K562 (cell line): ENCODE results near the gene MRI1. TPM values are rescaled to one million over a fixed set of nuclear protein-coding genes. Genes with fewer than 3 reads are reported as not detected.

Experiments
- CBFA2T2 ChIP-seq: fragments of 450-650 bp; conservative IDR thresholded peaks from 2 replicates; pipeline ENCODE4 v1.6.1; 2017; ENCODE audit warnings: mild to moderate bottlenecking
- CC2D1A ChIP-seq: fragments of 450-650 bp; IDR thresholded peaks from 2 replicates; pipeline ENCODE4 v1.6.1; 2017; ENCODE audit warnings: mild to moderate bottlenecking
- EP300 ChIP-seq: IDR thresholded peaks from 2 replicates; pipeline ENCODE4 v1.6.1; 2012; ENCODE audit warnings: low read length, improper control_type of control experiment
- PHF20 ChIP-seq: fragments of 450-650 bp; IDR thresholded peaks from 2 replicates; pipeline ENCODE4 v1.6.1; 2018; ENCODE audit not compliant: partially characterized antibody
- PHF21A ChIP-seq: fragments of 450-650 bp; IDR thresholded peaks from 2 replicates; pipeline ENCODE4 v1.6.1; 2017; ENCODE audit warnings: low read depth, borderline replicate concordance
- RAD51 ChIP-seq: fragments of 450-650 bp; IDR thresholded peaks from 2 replicates; pipeline ENCODE4 v1.7.1; 2016; ENCODE audit warnings: low read depth, mild to moderate bottlenecking, borderline replicate concordance
- ZNF197 ChIP-seq: fragments of 200-800 bp; sonication (Bioruptor generic); IDR thresholded peaks from 2 replicates; pipeline ENCODE4 v1.6.1; 2016; ENCODE audit warnings: low read depth, missing genetic modification characterization, missing compliant biosample characterization
- ZNF384 ChIP-seq: IDR thresholded peaks from 2 replicates; pipeline ENCODE4 v1.6.1; 2012; ENCODE audit warnings: low read depth, low read length, improper control_type of control experiment
- polyA plus RNA-seq, 8 experiments: library from polyadenylated mRNA; depleted of rRNA in 4 of 8; stranded (reverse) in 5 of 8; unstranded in 3 of 8; fragments of >200 nt; fragmentation: Nextera tagmentation in 2 of 8; fragmentation: Illumina TruSeq in 1 of 8; extraction: Ambion mirVana in 2 of 8; extraction: Trizol in 1 of 8; gene quantifications; 2 replicates each; pipeline versions ENCODE4 v1.2.1 to v1.2.3, GENCODE V29; 2011 to 2014; ENCODE audit warnings: inconsistent platforms in 1 of 8, missing spikeins in 1 of 8
- total RNA-seq, 7 experiments: library from RNA; depleted of rRNA in 6 of 7; stranded (reverse); fragments of >200 nt in 6 of 7; fragmentation: Illumina TruSeq in 2 of 7; extraction: Trizol in 2 of 7; gene quantifications; 2 replicates each; pipeline versions ENCODE4 v1.2.1 to v1.2.3, GENCODE V29; 2011 to 2021; ENCODE audit warnings: low replicate concordance in 1 of 7
- TF ChIP-seq, protein P1 (sequence below): sonication (generic); formaldehyde crosslinking; IDR thresholded peaks from 2 replicates; pipeline ENCODE4 v1.8.1; 2023; ENCODE audit warnings: mild to moderate bottlenecking, missing genetic modification reagents
- TF ChIP-seq, protein P2 (sequence below): fragments of 450-650 bp; IDR thresholded peaks from 2 replicates; pipeline ENCODE4 v1.6.1; 2016; ENCODE audit warnings: mild to moderate bottlenecking, moderate library complexity

The MRI1 gene
- total and polyA plus RNA-seq, 9 of the 15 experiments (the other 6 are each of a cell fraction or from before 2014, with no cell fraction given): 5.5 to 57.4 (median 28.2) TPM

DNA sequence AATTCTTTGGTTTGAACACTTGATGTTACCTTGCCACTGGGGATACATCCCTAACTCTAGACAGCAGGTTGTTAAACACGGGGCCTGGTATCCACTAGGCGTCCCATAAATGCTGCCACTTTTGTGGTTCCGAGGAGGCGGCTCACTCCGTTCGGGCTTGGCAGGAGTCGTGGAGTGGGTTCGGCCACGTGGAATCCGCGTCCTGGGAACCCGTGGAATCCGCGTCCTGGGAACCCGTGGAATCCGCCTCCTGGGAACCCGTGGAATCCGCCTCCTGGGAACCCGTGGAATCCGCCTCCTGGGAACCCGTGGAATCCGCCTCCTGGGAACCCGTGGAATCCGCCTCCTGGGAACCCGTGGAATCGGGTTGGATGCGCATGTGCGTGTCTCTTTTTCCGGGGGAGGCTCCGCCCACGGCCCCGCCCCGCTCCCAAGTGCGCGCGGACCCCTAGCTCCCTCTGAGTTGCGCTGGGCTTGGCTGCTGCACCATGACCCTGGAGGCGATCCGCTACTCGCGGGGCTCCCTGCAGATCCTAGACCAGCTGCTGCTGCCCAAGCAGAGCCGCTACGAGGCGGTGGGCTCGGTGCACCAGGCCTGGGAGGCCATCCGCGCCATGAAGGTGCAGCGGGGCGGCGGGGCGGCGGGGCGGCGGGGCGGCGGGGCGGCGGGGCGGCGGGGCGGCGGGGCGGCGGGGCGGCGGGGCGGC lies at the start of gene MRI1 (continued):
- TF ChIP-seq, protein P1, sequence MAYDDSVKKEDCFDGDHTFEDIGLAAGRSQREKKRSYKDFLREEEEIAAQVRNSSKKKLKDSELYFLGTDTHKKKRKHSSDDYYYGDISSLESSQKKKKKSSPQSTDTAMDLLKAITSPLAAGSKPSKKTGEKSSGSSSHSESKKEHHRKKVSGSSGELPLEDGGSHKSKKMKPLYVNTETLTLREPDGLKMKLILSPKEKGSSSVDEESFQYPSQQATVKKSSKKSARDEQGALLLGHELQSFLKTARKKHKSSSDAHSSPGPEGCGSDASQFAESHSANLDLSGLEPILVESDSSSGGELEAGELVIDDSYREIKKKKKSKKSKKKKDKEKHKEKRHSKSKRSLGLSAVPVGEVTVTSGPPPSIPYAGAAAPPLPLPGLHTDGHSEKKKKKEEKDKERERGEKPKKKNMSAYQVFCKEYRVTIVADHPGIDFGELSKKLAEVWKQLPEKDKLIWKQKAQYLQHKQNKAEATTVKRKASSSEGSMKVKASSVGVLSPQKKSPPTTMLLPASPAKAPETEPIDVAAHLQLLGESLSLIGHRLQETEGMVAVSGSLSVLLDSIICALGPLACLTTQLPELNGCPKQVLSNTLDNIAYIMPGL (CRISPR knock-in tag): no peak
- TF ChIP-seq PHF20: no peak
- TF ChIP-seq ZNF384: no peak
- TF ChIP-seq, protein P2, sequence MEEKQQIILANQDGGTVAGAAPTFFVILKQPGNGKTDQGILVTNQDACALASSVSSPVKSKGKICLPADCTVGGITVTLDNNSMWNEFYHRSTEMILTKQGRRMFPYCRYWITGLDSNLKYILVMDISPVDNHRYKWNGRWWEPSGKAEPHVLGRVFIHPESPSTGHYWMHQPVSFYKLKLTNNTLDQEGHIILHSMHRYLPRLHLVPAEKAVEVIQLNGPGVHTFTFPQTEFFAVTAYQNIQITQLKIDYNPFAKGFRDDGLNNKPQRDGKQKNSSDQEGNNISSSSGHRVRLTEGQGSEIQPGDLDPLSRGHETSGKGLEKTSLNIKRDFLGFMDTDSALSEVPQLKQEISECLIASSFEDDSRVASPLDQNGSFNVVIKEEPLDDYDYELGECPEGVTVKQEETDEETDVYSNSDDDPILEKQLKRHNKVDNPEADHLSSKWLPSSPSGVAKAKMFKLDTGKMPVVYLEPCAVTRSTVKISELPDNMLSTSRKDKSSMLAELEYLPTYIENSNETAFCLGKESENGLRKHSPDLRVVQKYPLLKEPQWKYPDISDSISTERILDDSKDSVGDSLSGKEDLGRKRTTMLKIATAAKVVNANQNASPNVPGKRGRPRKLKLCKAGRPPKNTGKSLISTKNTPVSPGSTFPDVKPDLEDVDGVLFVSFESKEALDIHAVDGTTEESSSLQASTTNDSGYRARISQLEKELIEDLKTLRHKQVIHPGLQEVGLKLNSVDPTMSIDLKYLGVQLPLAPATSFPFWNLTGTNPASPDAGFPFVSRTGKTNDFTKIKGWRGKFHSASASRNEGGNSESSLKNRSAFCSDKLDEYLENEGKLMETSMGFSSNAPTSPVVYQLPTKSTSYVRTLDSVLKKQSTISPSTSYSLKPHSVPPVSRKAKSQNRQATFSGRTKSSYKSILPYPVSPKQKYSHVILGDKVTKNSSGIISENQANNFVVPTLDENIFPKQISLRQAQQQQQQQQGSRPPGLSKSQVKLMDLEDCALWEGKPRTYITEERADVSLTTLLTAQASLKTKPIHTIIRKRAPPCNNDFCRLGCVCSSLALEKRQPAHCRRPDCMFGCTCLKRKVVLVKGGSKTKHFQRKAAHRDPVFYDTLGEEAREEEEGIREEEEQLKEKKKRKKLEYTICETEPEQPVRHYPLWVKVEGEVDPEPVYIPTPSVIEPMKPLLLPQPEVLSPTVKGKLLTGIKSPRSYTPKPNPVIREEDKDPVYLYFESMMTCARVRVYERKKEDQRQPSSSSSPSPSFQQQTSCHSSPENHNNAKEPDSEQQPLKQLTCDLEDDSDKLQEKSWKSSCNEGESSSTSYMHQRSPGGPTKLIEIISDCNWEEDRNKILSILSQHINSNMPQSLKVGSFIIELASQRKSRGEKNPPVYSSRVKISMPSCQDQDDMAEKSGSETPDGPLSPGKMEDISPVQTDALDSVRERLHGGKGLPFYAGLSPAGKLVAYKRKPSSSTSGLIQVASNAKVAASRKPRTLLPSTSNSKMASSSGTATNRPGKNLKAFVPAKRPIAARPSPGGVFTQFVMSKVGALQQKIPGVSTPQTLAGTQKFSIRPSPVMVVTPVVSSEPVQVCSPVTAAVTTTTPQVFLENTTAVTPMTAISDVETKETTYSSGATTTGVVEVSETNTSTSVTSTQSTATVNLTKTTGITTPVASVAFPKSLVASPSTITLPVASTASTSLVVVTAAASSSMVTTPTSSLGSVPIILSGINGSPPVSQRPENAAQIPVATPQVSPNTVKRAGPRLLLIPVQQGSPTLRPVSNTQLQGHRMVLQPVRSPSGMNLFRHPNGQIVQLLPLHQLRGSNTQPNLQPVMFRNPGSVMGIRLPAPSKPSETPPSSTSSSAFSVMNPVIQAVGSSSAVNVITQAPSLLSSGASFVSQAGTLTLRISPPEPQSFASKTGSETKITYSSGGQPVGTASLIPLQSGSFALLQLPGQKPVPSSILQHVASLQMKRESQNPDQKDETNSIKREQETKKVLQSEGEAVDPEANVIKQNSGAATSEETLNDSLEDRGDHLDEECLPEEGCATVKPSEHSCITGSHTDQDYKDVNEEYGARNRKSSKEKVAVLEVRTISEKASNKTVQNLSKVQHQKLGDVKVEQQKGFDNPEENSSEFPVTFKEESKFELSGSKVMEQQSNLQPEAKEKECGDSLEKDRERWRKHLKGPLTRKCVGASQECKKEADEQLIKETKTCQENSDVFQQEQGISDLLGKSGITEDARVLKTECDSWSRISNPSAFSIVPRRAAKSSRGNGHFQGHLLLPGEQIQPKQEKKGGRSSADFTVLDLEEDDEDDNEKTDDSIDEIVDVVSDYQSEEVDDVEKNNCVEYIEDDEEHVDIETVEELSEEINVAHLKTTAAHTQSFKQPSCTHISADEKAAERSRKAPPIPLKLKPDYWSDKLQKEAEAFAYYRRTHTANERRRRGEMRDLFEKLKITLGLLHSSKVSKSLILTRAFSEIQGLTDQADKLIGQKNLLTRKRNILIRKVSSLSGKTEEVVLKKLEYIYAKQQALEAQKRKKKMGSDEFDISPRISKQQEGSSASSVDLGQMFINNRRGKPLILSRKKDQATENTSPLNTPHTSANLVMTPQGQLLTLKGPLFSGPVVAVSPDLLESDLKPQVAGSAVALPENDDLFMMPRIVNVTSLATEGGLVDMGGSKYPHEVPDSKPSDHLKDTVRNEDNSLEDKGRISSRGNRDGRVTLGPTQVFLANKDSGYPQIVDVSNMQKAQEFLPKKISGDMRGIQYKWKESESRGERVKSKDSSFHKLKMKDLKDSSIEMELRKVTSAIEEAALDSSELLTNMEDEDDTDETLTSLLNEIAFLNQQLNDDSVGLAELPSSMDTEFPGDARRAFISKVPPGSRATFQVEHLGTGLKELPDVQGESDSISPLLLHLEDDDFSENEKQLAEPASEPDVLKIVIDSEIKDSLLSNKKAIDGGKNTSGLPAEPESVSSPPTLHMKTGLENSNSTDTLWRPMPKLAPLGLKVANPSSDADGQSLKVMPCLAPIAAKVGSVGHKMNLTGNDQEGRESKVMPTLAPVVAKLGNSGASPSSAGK: no peak; the same call in 1 of the 2 replicates
- no peak for TF ChIP-seq CC2D1A
- TF ChIP-seq PHF21A: no peak
- TF ChIP-seq ZNF197 (CRISPR knock-in tag): no peak
- TF ChIP-seq RAD51: no peak
- TF ChIP-seq EP300: no peak
- TF ChIP-seq CBFA2T2: no peak
